ENCODE results near the gene SLIT1. TPM values are rescaled to one million over a fixed set of nuclear protein-coding genes. Genes with fewer than 3 reads are reported as not detected.

Gene SLIT1
- polyA plus RNA-seq, 1 donor from 2014 or later: 9.5 TPM

DNA sequence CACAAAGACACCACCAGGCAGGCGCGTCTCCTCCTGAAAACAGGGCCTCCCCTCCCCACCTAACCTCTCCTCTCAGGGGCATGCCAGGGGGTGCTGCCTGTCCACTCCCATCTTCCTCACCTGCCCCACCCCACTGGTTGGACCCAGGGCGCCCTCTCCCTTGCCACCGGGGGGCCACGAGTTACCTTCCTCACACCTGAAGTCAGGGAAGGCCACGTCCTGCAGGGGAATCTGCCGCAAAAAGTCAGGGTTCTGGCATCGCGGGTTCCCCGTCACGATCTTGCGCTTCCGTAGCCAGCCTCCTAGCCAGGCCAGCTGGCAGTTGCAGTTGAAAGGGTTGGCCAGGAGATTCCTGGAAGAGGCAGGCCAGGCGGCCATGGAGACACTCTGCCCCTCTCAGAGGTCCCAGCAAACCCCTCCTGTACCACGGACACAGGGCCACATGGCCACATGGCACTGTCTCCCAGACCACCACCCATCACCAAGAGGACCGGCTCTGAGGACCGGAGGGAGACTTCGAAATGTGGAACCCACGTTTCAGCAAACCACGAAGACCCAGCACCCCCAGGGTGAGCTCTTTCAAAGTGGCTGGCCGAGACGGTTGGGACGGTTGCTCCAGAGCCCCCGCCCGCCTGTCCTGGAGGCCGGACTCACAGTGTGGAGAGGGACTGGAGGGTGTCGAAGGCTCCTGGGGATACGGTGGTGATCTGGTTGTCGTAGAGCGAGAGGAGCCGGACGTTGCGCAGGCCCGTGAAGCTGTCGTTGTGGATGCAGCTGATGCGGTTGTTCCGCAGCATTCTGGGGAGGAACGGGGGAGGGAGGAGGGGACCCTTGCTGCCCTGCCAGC is 142.8 kb downstream of the SLIT1 start:
- H3K36me3 ChIP-seq (ENCODE audit: insufficient read depth, low read length): no peaks in the 10 kb centered on the region

DNA sequence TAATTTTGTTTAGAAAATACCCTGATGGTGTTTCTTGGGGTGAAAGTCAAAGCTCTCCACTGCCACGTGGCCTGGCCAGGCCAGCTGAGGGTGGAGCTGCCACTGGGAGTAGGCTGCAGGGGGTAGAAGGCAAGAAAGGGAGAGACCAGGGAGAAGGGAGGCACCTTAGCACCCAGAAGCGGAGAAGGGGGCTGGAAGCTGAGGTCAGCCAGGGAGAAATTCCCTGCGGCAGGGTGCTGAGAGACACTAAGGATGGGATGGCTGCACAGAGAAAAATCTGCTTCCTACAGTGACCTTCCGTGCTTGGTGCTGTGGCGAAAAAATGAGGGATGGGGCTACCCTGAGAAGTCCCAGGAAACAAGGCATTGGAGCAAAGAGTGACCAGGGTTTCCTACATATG is 143.7 kb downstream of the SLIT1 start:
- Histone ChIP-seq H3K4me3 (ENCODE audit: low read length) (no peak overlapping the region), H3K9ac (ENCODE audit: low read length) (no peak overlapping the region), H3K36me3 (ENCODE audit: insufficient read depth, low read length) (no peaks in the 10 kb centered on the region), H3K4me2 (ENCODE audit: low read length) (no peak overlapping the region), H3K9me3 (ENCODE audit: low read length) (no peaks in the 10 kb centered on the region), H3K27ac (ENCODE audit: low read length) (no peak overlapping the region), H2AFZ (ENCODE audit: low read depth, low read length) (no peak overlapping the region), H3F3A (ENCODE audit: insufficient read depth, low read length, poor library complexity, severe bottlenecking) (no peaks in the 10 kb centered on the region), H3K27me3 (ENCODE audit: insufficient read depth, low read depth, low read length) (no peaks in the 10 kb centered on the region), H3K79me2 (replicated peaks; ENCODE audit: insufficient read depth, low read length) (no peaks in the 10 kb centered on the region), H3K9me2 (ENCODE audit: insufficient read depth, low read length) (no peaks in the 10 kb centered on the region), H4K20me1 (ENCODE audit: insufficient read depth) (no peaks in the 10 kb centered on the region)
- no peak for TF ChIP-seq POLR2AphosphoS5 (IDR thresholded peaks at IDR 0.05)
- no peak for TF ChIP-seq RAD21 (conservative IDR thresholded peaks at IDR 0.05)
- TF ChIP-seq TAF1 (IDR thresholded peaks at IDR 0.05; ENCODE audit: low read depth): no peak

More for the DNA sequence above, 142.8 kb downstream of the SLIT1 start:
- Histone ChIP-seq H2AFZ (ENCODE audit: low read depth, low read length) (no peak overlapping the region), H3K4me2 (ENCODE audit: low read length) (no peak overlapping the region), H3K27ac (ENCODE audit: low read length) (no peak overlapping the region), H3K79me2 (replicated peaks; ENCODE audit: insufficient read depth, low read length) (no peaks in the 10 kb centered on the region), H3K4me3 (ENCODE audit: low read length) (no peak overlapping the region), H3K27me3 (ENCODE audit: insufficient read depth, low read depth, low read length) (no peaks in the 10 kb centered on the region), H3K9me3 (ENCODE audit: low read length) (no peaks in the 10 kb centered on the region), H3K9me2 (ENCODE audit: insufficient read depth, low read length) (no peaks in the 10 kb centered on the region), H4K20me1 (ENCODE audit: insufficient read depth) (no peaks in the 10 kb centered on the region), H3F3A (ENCODE audit: insufficient read depth, low read length, poor library complexity, severe bottlenecking) (no peaks in the 10 kb centered on the region), H3K9ac (ENCODE audit: low read length) (no peak overlapping the region)
- TF ChIP-seq MXI1 (conservative IDR thresholded peaks at IDR 0.05; ENCODE audit: poor library complexity, severe bottlenecking) (no peak), EP300 (conservative IDR thresholded peaks at IDR 0.05; ENCODE audit: poor library complexity, severe bottlenecking) (no peak), RAD21 (conservative IDR thresholded peaks at IDR 0.05) (no peak), TAF1 (IDR thresholded peaks at IDR 0.05; ENCODE audit: low read depth) (no peak), SMC3 (conservative IDR thresholded peaks at IDR 0.05; ENCODE audit: poor library complexity) (no peak), POLR2AphosphoS5 (IDR thresholded peaks at IDR 0.05) (no peak), EZH2 (IDR thresholded peaks at IDR 0.05; ENCODE audit: borderline replicate concordance, insufficient read depth, low read length, poor library complexity, severe bottlenecking) (no peak)
- TF ChIP-seq, protein P1, sequence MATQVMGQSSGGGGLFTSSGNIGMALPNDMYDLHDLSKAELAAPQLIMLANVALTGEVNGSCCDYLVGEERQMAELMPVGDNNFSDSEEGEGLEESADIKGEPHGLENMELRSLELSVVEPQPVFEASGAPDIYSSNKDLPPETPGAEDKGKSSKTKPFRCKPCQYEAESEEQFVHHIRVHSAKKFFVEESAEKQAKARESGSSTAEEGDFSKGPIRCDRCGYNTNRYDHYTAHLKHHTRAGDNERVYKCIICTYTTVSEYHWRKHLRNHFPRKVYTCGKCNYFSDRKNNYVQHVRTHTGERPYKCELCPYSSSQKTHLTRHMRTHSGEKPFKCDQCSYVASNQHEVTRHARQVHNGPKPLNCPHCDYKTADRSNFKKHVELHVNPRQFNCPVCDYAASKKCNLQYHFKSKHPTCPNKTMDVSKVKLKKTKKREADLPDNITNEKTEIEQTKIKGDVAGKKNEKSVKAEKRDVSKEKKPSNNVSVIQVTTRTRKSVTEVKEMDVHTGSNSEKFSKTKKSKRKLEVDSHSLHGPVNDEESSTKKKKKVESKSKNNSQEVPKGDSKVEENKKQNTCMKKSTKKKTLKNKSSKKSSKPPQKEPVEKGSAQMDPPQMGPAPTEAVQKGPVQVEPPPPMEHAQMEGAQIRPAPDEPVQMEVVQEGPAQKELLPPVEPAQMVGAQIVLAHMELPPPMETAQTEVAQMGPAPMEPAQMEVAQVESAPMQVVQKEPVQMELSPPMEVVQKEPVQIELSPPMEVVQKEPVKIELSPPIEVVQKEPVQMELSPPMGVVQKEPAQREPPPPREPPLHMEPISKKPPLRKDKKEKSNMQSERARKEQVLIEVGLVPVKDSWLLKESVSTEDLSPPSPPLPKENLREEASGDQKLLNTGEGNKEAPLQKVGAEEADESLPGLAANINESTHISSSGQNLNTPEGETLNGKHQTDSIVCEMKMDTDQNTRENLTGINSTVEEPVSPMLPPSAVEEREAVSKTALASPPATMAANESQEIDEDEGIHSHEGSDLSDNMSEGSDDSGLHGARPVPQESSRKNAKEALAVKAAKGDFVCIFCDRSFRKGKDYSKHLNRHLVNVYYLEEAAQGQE (IDR thresholded peaks at IDR 0.05; ENCODE audit: borderline replicate concordance): no peak
- TF ChIP-seq, protein P2, sequence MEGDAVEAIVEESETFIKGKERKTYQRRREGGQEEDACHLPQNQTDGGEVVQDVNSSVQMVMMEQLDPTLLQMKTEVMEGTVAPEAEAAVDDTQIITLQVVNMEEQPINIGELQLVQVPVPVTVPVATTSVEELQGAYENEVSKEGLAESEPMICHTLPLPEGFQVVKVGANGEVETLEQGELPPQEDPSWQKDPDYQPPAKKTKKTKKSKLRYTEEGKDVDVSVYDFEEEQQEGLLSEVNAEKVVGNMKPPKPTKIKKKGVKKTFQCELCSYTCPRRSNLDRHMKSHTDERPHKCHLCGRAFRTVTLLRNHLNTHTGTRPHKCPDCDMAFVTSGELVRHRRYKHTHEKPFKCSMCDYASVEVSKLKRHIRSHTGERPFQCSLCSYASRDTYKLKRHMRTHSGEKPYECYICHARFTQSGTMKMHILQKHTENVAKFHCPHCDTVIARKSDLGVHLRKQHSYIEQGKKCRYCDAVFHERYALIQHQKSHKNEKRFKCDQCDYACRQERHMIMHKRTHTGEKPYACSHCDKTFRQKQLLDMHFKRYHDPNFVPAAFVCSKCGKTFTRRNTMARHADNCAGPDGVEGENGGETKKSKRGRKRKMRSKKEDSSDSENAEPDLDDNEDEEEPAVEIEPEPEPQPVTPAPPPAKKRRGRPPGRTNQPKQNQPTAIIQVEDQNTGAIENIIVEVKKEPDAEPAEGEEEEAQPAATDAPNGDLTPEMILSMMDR (IDR thresholded peaks at IDR 0.05; ENCODE audit: poor library complexity, severe bottlenecking): no peak

Measured in neural cell (in vitro differentiated cells).